HG02678 (cell line): Measurements from ENCODE around the gene ERRFI1.
"Not testable (repeated sequence)": the region's sequence is repeated elsewhere in the genome, so short reads cannot be mapped to it uniquely, and the experiment has no call there.

Experiments
- ATAC-seq: cut with Tn5 transposase; IDR thresholded peaks from one replicate; pipeline ENCODE4 v1.9.1; 2021; ENCODE audit warnings: mild to moderate bottlenecking, moderate library complexity; ENCODE audit not compliant: unreplicated experiment

Gene ERRFI1

DNA sequence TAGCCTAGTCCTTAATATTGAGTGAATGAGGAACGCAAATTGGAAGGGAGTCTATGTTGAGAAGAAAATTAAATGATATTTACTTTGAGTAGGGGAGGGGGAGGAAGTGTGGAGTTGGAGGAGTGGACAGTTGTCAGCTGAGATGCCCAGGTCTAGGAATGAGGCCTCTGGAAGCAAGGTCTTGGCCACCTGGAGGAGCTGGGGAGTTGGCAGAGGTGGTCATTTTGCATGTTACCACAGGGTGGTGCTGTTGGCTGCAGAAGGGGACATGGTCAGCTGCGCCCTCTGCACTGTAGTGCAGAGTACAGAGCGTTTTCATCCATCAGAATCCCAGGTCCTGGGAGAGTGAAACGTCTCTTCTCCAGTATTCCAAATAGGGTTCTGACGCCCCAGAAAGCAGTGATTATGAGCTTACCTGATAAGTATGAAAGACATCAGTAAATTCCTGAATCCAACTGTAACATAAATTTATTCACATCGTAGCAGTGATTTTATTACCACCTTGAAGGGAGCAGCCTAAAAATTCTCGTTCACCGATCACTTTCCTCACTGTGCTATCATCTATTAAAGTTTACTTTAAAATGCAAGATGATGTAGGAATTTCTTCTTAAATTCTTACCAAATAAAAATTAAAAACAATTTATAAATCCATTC is 50.8 kb downstream of the ERRFI1 start:
- ATAC-seq = no peak

DNA sequence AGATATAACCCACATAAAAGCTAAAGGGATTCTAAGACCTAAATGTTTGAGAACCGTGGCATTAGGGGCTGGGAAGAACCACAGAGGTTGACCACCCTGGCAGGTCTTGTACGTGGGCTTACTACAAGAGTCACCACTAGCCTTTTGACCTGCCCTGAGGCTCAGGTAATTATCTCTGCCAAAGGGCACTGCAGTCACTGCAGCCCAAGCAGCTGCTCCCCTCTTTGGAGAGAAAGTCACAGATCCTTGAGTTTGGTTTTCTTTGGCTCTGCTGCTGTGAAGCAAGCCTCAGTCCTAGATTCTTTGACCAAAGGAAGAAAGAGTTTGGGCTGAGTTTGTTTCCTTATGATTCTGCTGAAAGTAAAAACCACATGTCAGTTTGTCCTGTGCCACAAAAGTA is 53.0 kb downstream of the ERRFI1 start:
- ATAC-seq = no peak

DNA sequence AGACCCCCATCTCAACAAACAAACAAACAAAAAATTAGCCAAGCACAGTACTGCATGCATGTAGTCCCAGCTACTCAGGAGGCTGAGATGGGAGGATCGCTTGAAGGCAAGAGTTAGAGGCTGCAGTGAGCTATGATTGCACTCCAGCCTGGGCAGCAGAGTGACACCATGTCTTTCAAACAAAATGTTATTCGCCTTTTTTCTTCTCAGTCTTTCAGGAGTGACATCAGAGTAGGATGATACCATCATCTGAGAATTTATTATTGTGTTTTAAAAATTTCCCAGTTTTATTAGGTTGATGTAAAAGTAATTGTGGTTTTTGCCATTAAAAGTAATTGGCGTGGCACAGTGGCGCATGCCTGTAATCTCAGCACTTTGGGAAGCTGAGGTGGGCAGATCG is 53.8 kb downstream of the ERRFI1 start:
- no peak for ATAC-seq

DNA sequence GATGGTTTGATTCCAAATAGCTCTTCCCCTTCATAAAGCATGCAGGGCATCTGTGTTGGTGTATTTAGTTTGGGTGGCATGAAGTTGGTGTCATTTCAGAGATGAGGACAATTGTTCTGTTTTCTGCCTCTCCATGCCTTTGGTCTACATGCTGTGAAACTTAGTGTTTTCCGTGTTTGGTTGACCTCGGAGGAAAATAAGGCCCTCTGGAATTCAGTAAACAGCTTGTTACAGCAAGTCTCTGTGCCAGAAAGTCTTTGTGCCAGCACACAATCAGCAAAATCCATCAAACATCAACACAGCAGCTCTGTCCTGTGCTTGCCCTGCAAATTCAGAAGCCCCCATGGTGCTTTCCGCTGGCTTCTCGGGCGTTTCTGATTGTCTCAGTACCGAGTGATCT is 55.1 kb downstream of the ERRFI1 start:
- no peak for ATAC-seq

DNA sequence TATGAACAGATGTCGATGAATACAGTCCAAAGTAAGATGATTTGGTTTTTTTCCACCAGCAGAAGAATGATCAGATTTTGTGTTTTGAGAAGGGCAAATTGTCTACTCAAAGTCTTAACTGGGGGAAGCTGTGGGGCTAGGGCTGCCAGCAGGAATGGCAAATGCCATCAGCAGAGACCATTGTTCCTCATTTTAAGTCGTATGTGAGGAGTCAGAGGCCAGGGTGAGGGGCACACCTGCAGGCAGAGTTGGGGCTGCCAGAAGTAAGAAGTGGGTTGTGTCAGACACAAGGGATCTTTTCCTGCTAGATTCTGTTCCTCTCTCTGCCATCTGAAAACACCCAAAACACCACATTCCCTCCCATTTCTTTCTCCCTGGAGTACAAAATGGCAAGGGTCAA is 55.9 kb downstream of the ERRFI1 start:
- no peak for ATAC-seq

DNA sequence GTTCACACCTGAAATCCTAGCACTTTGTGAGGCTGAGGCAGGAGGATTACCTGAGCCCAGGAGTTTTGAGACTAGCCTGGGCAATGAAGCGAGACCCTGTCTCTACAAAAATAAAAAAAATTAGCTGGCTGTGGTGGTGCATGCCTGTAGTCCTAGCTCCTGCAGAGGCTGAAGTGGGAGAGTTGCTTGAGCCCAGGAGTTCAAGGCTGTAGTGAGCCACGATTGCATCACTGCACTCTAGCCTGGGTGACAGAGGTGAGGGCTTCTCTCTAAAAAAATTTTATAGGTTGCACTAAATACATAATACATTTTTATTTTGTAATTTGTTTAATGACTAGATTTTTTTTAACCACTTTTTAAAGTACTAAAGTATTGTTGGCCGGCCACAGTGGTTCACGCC is 58.5 kb downstream of the ERRFI1 start:
- ATAC-seq = no peak

DNA sequence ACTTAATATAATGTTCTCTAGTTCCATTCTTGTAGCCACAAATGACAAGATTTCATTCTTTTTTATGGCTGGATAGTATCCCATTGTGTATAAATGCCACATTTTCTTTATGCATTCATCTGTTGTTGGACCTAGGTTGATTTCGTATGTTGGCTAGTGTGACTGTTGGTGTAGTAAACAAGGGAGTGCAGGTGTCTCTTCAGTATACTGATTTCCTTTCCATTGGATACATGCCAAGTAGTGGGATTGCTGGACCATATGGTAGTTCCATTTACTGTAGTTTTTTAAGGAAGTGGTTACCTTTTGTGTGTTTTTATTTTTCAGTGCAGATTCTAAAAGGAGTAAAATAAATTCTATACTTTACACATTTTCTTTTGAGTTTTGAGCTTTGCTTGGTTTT is 58.9 kb downstream of the ERRFI1 start:
- ATAC-seq = no peak

DNA sequence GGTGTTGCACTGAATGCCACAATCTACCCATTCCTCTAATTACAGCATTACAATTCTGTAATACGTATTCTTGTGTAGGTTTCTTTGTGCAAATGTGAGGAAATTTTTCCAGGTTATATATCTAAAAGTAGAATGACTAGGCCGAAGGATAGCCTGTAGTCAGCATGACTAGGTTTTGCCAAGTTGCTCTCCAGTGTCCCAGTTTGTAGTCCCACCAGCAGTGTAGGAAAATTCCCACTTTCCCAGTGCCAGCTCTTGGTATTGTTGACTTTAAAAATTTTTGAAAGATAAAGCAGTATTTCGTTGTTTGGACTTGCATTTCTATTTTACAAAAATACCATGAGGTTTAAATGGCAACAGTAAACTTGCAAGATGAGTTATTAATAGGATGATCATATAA is 61.6 kb downstream of the ERRFI1 start:
- ATAC-seq = no peak

DNA sequence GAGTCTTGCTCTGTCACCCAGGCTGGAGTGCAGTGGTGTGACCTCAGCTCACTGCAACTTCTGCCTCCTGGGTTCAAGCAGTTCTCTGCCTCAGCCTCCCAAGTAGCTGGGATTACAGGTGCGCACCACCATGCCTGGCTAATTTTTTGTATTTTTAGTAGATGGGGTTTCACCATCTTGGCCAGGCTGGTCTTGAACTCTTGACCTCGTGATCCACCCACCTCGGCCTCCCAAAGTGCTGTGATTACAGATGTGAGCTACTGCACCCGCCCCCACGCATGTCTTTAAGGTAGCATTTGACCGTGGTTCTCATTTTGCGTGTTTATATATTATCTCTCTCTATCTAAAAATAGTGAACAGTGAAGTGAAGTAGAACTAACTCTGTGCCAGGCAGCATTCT is 62.3 kb downstream of the ERRFI1 start:
- not testable (repeated sequence) for ATAC-seq

DNA sequence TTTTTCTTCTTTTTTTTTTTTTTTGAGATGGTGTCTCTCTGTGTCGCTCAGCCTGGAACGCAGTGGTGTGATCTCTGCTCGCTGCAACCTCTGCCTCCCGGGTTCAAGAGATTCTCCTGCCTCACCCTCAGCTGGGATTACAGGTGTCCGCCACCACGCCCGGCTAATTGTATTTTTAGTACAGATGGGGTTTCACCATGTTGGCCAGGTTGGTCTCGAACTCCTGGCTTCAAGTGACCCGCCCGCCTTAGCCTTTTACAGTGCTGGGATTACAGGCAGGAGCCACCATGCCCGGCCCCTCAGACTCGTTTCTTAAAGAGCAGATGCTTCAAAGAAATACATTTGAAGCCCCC is 62.8 kb downstream of the ERRFI1 start:
- ATAC-seq = not testable (repeated sequence)

DNA sequence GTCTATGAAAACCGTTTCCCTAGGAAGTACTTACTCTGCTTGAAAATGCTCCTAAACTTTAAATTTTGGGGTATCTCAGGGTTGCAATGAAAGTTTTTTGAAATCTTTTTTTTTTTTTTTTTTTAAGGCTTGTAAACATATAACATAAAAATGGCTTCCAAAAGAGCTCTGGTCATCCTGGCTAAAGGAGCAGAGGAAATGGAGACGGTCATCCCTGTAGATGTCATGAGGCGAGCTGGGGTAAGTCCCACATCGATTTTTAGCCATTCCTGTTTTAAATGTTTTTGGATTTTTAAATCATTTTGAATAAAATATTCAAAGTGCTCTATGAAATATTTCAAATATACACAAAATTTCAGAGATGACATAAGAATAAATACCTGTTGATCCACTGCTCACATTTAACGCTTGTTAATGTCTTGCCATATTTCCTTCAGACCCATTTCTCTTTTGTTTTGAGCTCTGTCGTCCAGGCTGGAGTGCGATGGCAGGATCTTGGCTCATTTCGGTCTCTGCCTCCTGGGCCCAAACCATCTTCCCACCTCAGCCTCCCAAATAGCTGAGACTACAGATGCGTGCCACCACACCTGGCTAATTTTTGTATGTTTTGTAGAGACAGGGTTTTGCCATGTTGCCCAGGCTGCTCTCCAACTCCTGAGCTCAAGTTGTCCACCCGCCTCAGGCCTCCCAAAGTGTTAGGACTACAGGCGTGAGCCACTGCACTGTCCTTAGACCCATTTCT is 63.3 kb downstream of the ERRFI1 start:
- ATAC-seq = no peak

DNA sequence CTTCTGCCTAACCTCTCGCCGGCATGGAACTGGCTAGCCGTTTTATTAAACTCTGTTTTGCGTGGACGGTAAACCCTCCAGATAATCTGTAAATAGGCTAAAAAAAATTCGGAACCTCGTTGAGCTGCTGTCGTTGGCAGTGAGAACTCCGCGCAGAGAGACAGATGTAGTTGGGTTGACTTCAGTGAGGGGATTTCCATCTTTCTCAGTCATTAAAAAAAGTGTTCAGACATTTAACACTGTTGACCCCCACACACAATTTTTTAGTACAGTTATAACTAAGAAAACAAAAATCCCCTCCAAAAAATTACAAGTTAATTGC is 64.1 kb downstream of the ERRFI1 start:
- peak; percentile 2 for ATAC-seq
